RWPE2 (cell line): Measurements from ENCODE around the gene ACOX3.
"Not testable (repeated sequence)": the region's sequence is repeated elsewhere in the genome, so short reads cannot be mapped to it uniquely, and the experiment has no call there.

Experiments used
- ATAC-seq: fragments of 200-7000 bp; cut with Tn5 transposase; 3 replicates; pipeline ENCODE4 v1.9.1; 2021; ENCODE audit warnings: low read depth
- DNase-seq: peaks from one replicate; pipeline ENCODE4 v3.0.0-alpha.2; 2020; ENCODE audit warnings: low spot score
- H3K27ac ChIP-seq: fragments of 450-650 bp; 2 replicates; pipeline ENCODE4 v1.5.1; 2017; ENCODE audit warnings: mild to moderate bottlenecking; ENCODE audit not compliant: poor library complexity, severe bottlenecking
- H3K27me3 ChIP-seq: fragments of 250-450 bp; sonication (Bioruptor Pico); 2 replicates; pipeline ENCODE4 v1.5.1; 2021; ENCODE audit warnings: mild to moderate bottlenecking, moderate library complexity; ENCODE audit not compliant: insufficient read depth, poor library complexity, severe bottlenecking
- H3K36me3 ChIP-seq: fragments of 250-450 bp; sonication (Bioruptor Pico); 2 replicates; pipeline ENCODE4 v1.5.1; 2020; ENCODE audit warnings: low read depth, mild to moderate bottlenecking, moderate library complexity
- H3K4me1 ChIP-seq: fragments of 250-450 bp; sonication (Bioruptor Pico); 2 replicates; pipeline ENCODE4 v1.5.1; 2021; ENCODE audit warnings: mild to moderate bottlenecking, moderate library complexity; ENCODE audit not compliant: insufficient read depth, poor library complexity, severe bottlenecking
- H3K4me3 ChIP-seq: fragments of 250-450 bp; sonication (Bioruptor Pico); 2 replicates; pipeline ENCODE4 v1.5.1; 2021; ENCODE audit warnings: mild to moderate bottlenecking, moderate library complexity; ENCODE audit not compliant: severe bottlenecking
- H3K9me3 ChIP-seq: fragments of 250-450 bp; sonication (Bioruptor Pico); 2 replicates; pipeline ENCODE4 v1.5.1; 2021; ENCODE audit warnings: mild to moderate bottlenecking, moderate library complexity; ENCODE audit not compliant: severe bottlenecking
- CTCF ChIP-seq: fragments of 450-650 bp; IDR thresholded peaks from one replicate; pipeline ENCODE4 v1.5.1; 2017; ENCODE audit warnings: mild to moderate bottlenecking, moderate library complexity; ENCODE audit not compliant: poor library complexity, severe bottlenecking

The ACOX3 gene

DNA sequence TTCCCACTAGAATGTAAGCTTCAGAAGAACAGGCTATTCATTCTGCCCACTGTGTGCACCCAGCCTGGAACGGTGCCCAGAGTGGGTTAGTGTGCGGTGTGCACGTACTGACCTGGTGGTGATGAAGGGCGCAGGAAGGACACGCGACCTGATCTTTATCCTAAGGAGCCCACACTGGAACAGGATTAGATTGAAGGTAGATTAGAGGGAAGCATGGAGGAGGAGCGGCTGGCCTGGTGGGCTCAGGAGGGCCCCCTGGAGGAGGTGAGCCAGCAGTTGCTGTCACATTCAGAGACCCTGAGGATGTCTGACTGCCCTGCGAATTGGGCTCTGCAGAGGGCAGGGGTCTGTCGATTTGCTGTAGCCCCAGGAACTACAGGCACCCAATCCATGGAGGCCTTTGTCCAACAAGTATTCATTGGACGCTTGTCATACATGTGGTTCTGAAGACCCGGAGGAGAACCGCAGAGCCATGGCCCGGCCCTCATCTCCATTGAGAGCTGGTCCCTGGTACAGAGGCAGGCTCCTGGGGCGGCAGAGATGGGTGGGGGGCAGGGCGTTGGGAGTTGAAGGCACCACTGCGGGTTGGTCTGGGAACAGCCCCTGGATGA is 97.8 kb downstream of the ACOX3 start:
- no peak for TF ChIP-seq CTCF

DNA sequence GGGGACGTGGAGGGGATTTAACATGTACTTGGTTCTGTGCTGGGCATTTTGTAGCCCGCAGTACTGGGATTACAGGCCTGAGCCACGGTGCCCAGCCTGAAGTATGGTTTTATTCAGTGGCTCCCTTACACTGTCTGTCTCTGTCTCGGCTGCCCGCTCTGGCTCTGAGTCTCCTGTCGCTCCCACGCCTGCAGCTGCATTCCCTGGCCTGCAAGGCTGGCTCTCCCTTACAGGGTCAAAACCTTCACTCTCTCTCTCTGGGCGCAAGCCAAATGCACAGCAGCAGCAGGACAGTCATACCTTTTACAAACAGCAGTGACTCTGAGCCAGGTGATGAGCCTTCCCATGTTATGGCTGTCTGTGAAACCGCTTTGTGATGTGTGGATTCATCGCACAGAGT is 98.8 kb downstream of the ACOX3 start:
- Histone ChIP-seq H3K4me1 (peaks cover 7% of the 10 kb centered on the region), H3K27me3 (no peaks in the 10 kb centered on the region), H3K36me3 (no peaks in the 10 kb centered on the region), H3K27ac (no peak overlapping the region), H3K4me3 (no peak overlapping the region), H3K9me3 (no peaks in the 10 kb centered on the region)
- no peak for DNase-seq
- no peak for ATAC-seq
- no peak for TF ChIP-seq CTCF

More for the DNA sequence above, 97.8 kb downstream of the ACOX3 start:
- no peaks in the 10 kb centered on the region for H3K36me3 ChIP-seq
- H3K9me3 ChIP-seq: no peaks in the 10 kb centered on the region
- no peaks in the 10 kb centered on the region for H3K27me3 ChIP-seq
- ATAC-seq (no peak), DNase-seq (no peak)
- no peak overlapping the region for H3K4me3 ChIP-seq
- no peak overlapping the region for H3K27ac ChIP-seq
- no peaks in the 10 kb centered on the region for H3K4me1 ChIP-seq

- not testable (repeated sequence) for H3K27me3 ChIP-seq, DNase-seq, H3K27ac ChIP-seq, H3K4me3 ChIP-seq, ATAC-seq, H3K9me3 ChIP-seq, H3K36me3 ChIP-seq
- peaks cover 11% of the 10 kb centered on the region for H3K4me1 ChIP-seq
Measured at GRCh38 chr4:8341281-8341680, 99.2 kb downstream of the ACOX3 start.

GRCh38 chr4:8340781-8341241 is 99.7 kb downstream of the ACOX3 start:
- DNase-seq: no peak
- Histone ChIP-seq H3K9me3 (peaks cover under 1% of the 10 kb centered on the region), H3K36me3 (no peaks in the 10 kb centered on the region), H3K4me3 (no peak overlapping the region), H3K4me1 (peaks cover 12% of the 10 kb centered on the region), H3K27me3 (no peaks in the 10 kb centered on the region), H3K27ac (no peak overlapping the region)
- no peak for ATAC-seq
- TF ChIP-seq CTCF: no peak

- no peak overlapping the region for H3K27ac ChIP-seq
- H3K4me1 ChIP-seq: peaks cover 12% of the 10 kb centered on the region
- DNase-seq: no peak
- ATAC-seq: no peak
- peaks cover 4% of the 10 kb centered on the region for H3K9me3 ChIP-seq
- no peaks in the 10 kb centered on the region for H3K36me3 ChIP-seq
- no peak for TF ChIP-seq CTCF
- H3K27me3 ChIP-seq: no peaks in the 10 kb centered on the region
- H3K4me3 ChIP-seq: no peak overlapping the region
Measured at GRCh38 chr4:8338351-8338961, 102.1 kb downstream of the ACOX3 start.
